PC-9 (cell line): ENCODE results near the gene SOX13. TPM values are rescaled to one million over a fixed set of nuclear protein-coding genes. Genes with fewer than 3 reads are reported as not detected.
A peak's percentile ranks its signal among the peaks of the same experiment; 100 is the strongest.

Source experiments
- BruUV-seq: library from RNA; stranded (reverse); fragments of 400-500 nt; replicated peaks from 2 replicates; lab custom pipeline; 2021; lab: Mats Ljungman, UMichigan
- CTCF ChIA-PET: fragments of 300-600 bp; sonication (Branson Sonifier 250); formaldehyde crosslinking; loops from one replicate; lab custom pipeline; 2022; ENCODE audit warnings: antibody characterized with exemption; lab: Charles Lee
- POLR2A ChIA-PET: fragments of 300-600 bp; sonication (Branson Sonifier 250); formaldehyde crosslinking; loops from one replicate; lab custom pipeline; 2022; ENCODE audit warnings: antibody characterized with exemption; ENCODE audit not compliant: unreplicated experiment; lab: Charles Lee
- DNase-seq, 2 experiments: peaks; one replicate each; pipeline versions ENCODE4 v3.0.0 to v3.0.0-alpha.2; 2015 to 2022; ENCODE audit warnings: mixed read lengths in 1 of 2
- H2AFZ ChIP-seq: fragments of 200-600 bp; sonication (generic); 2 replicates; pipeline ENCODE4 v1.8.1; 2017; ENCODE audit warnings: antibody characterized with exemption
- H3F3A ChIP-seq: fragments of 200-600 bp; sonication (generic); 2 replicates; pipeline ENCODE4 v1.8.1; 2017; ENCODE audit warnings: antibody characterized with exemption, mild to moderate bottlenecking, low read depth; ENCODE audit not compliant: insufficient read depth
- H3K27ac ChIP-seq: fragments of 200-600 bp; sonication (generic); 2 replicates; pipeline ENCODE4 v1.6.1; 2016; ENCODE audit warnings: mixed run types
- H3K27me3 ChIP-seq: fragments of 200-600 bp; sonication (generic); 2 replicates; pipeline ENCODE4 v1.6.1; 2016; ENCODE audit warnings: low read depth, mixed run types; ENCODE audit not compliant: insufficient read depth
- H3K36me3 ChIP-seq: fragments of 200-600 bp; sonication (generic); 2 replicates; pipeline ENCODE4 v1.6.1; 2016; ENCODE audit warnings: low read depth, mixed run types
- H3K4me1 ChIP-seq: fragments of 200-600 bp; sonication (generic); replicated peaks from 2 replicates; pipeline ENCODE4 v1.6.1; 2016; ENCODE audit warnings: mixed run types; ENCODE audit not compliant: insufficient read depth
- H3K4me2 ChIP-seq: fragments of 200-600 bp; sonication (generic); 2 replicates; pipeline ENCODE4 v1.6.1; 2017; ENCODE audit warnings: mixed run types
- H3K4me3 ChIP-seq: fragments of 200-600 bp; sonication (generic); 2 replicates; pipeline ENCODE4 v1.6.1; 2016; ENCODE audit warnings: mixed run types
- H3K79me2 ChIP-seq: fragments of 200-600 bp; sonication (generic); 2 replicates; pipeline ENCODE4 v1.6.1; 2017; ENCODE audit warnings: low read depth, mixed run types
- H3K9me2 ChIP-seq: fragments of 200-600 bp; sonication (generic); 2 replicates; pipeline ENCODE4 v1.8.1; 2017; ENCODE audit warnings: mild to moderate bottlenecking; ENCODE audit not compliant: insufficient read depth
- H3K9me3 ChIP-seq: fragments of 200-600 bp; sonication (generic); 2 replicates; pipeline ENCODE4 v1.8.1; 2016; ENCODE audit warnings: low read depth; ENCODE audit not compliant: insufficient read depth
- H4K20me1 ChIP-seq: fragments of 200-600 bp; sonication (generic); 2 replicates; pipeline ENCODE4 v1.8.1; 2017; ENCODE audit not compliant: insufficient read depth
- EZH2 ChIP-seq: fragments of 200-600 bp; sonication (generic); IDR thresholded peaks from 2 replicates; pipeline ENCODE4 v1.8.0; 2017; ENCODE audit warnings: antibody characterized with exemption, low read depth
- intact Hi-C: fragments of 100-400 bp; cut with micrococcal nuclease; formaldehyde crosslinking; loops from one replicate; pipeline ENCODE4 v1.10.0; 2022; ENCODE audit not compliant: unreplicated experiment
- total RNA-seq: library from RNA; stranded (reverse); gene quantifications from 2 replicates; pipeline ENCODE4 v1.2.3, GENCODE V29; 2021
- TF ChIP-seq, protein P1 (sequence below): fragments of 200-600 bp; sonication (generic); conservative IDR thresholded peaks from 2 replicates; pipeline ENCODE4 v1.6.1; 2017; ENCODE audit warnings: mixed run types, antibody characterized with exemption, mild to moderate bottlenecking, moderate library complexity

Gene SOX13
- total RNA-seq, 1 experiment from 2014 or later, result 89.9 TPM

GRCh38 chr1:204112876-204113730, 40.2 kb downstream of the SOX13 start:
- no peak for TF ChIP-seq EZH2
- TF ChIP-seq, protein P1, sequence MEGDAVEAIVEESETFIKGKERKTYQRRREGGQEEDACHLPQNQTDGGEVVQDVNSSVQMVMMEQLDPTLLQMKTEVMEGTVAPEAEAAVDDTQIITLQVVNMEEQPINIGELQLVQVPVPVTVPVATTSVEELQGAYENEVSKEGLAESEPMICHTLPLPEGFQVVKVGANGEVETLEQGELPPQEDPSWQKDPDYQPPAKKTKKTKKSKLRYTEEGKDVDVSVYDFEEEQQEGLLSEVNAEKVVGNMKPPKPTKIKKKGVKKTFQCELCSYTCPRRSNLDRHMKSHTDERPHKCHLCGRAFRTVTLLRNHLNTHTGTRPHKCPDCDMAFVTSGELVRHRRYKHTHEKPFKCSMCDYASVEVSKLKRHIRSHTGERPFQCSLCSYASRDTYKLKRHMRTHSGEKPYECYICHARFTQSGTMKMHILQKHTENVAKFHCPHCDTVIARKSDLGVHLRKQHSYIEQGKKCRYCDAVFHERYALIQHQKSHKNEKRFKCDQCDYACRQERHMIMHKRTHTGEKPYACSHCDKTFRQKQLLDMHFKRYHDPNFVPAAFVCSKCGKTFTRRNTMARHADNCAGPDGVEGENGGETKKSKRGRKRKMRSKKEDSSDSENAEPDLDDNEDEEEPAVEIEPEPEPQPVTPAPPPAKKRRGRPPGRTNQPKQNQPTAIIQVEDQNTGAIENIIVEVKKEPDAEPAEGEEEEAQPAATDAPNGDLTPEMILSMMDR, result no peak
- peaks cover 11% of the 10 kb centered on the region; the same call in 1 of the 2 replicates for H3K36me3 ChIP-seq
- H3K9me2 ChIP-seq, result no peaks in the 10 kb centered on the region
- no TSS peak for BruUV-seq
- no peaks in the 10 kb centered on the region for H3K9me3 ChIP-seq
- H3K4me1 ChIP-seq, result peaks cover 56% of the 10 kb centered on the region
- no peak overlapping the region for H2AFZ ChIP-seq
- no peak overlapping the region for H3K27ac ChIP-seq
- H3K4me3 ChIP-seq, result no peak overlapping the region
- ChIA-PET POLR2A (no interaction called here), CTCF (interaction anchor here (0.6 kb wide), 1 partner anchor 9 kb away, joined by 3 read pairs; no protein-coding TSS in a partner anchor)
- H3F3A ChIP-seq, result peaks cover 17% of the 10 kb centered on the region; the same call in 1 of the 2 replicates
- intact Hi-C loops, result no loop called here
- DNase-seq, result no peak
- H4K20me1 ChIP-seq, result peaks cover 16% of the 10 kb centered on the region
- no peak overlapping the region for H3K4me2 ChIP-seq
- peaks cover 84% of the 10 kb centered on the region for H3K79me2 ChIP-seq
- no peaks in the 10 kb centered on the region for H3K27me3 ChIP-seq

DNA sequence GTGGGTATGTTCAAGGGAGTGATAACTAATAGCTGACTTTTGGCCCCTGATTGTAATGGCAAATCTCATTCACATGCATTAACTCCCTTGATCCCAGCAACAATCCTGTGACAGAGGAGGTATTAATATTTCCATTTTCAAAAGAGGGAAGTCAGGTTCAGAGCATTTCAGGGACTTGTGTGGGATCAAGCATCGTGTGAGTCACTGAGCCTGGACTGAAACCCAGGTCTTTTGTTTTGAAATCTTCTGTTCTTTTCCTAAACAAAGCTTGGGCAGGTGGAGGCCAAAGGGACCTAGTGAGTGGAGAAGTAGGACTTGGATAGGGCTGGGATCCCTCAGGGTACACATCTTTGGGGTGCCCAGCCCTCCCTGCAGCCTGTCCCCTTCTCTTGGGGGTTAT, 41.0 kb downstream of the SOX13 start:
- Histone ChIP-seq H3F3A (peaks cover 17% of the 10 kb centered on the region; the same call in 1 of the 2 replicates), H3K4me2 (no peak overlapping the region), H3K4me3 (no peak overlapping the region), H3K79me2 (peaks cover 76% of the 10 kb centered on the region), H3K27ac (peak overlapping the region; percentile 31; the same call in 1 of the 2 replicates), H3K36me3 (peaks cover 17% of the 10 kb centered on the region), H3K9me2 (no peaks in the 10 kb centered on the region), H3K27me3 (no peaks in the 10 kb centered on the region), H3K9me3 (no peaks in the 10 kb centered on the region), H2AFZ (no peak overlapping the region), H3K4me1 (peaks cover 53% of the 10 kb centered on the region), H4K20me1 (peaks cover 16% of the 10 kb centered on the region)
- ChIA-PET POLR2A (no interaction called here), CTCF (no interaction called here)
- BruUV-seq, result no TSS peak
- intact Hi-C loops, result no loop called here
- DNase-seq, result no peak
- TF ChIP-seq, protein P1, result no peak
- TF ChIP-seq EZH2, result no peak

DNA sequence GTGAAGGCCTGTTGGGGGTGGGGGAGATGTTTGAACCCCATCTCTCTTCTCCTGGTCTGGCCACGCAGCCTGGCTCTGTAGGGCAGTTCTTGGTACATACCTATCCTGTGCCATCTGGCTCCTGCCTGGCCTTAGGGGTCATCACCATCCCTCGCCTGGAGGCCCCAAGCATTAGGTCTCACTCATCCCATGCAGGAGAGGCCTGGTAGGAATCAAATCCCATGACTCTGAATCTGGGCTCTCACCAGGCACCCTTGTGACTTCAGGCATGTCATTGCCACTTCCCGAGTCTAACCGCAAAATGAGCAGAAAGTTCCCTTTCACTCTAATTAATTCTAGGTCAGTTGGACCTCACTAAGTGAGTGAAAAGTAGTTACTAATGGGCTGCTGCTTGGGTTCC, 41.7 kb downstream of the SOX13 start:
- peaks cover 47% of the 10 kb centered on the region for H3K4me1 ChIP-seq
- H3K79me2 ChIP-seq, result peaks cover 69% of the 10 kb centered on the region
- H3K9me2 ChIP-seq, result no peaks in the 10 kb centered on the region
- no peak for TF ChIP-seq EZH2
- TF ChIP-seq, protein P1, result no peak
- no peak overlapping the region for H3K4me2 ChIP-seq
- 0 out of 2 replicates have a peak overlapping the region, but pooled peaks have one; percentile 31 for H3K27ac ChIP-seq
- peaks cover 16% of the 10 kb centered on the region for H4K20me1 ChIP-seq
- POLR2A ChIA-PET, result no interaction called here
- no peaks in the 10 kb centered on the region for H3K9me3 ChIP-seq
- no peak overlapping the region for H2AFZ ChIP-seq
- no TSS peak for BruUV-seq
- H3F3A ChIP-seq, result peaks cover 17% of the 10 kb centered on the region; the same call in 1 of the 2 replicates
- intact Hi-C loops, result no loop called here
- DNase-seq, result no peak
- H3K4me3 ChIP-seq, result no peak overlapping the region
- CTCF ChIA-PET, result no interaction called here
- H3K36me3 ChIP-seq, result peaks cover 18% of the 10 kb centered on the region
- no peaks in the 10 kb centered on the region for H3K27me3 ChIP-seq
